ENCODE measurements around the gene SERPINE1.
A peak's percentile ranks its signal among the peaks of the same experiment; 100 is the strongest.

Gene SERPINE1

GRCh38 chr7:101133621-101134398, 6.9 kb downstream of the SERPINE1 start:
- DNase-seq (ENCODE audit: extremely low read depth, low read depth) = peak; percentile 44
- TF ChIP-seq, protein P1, sequence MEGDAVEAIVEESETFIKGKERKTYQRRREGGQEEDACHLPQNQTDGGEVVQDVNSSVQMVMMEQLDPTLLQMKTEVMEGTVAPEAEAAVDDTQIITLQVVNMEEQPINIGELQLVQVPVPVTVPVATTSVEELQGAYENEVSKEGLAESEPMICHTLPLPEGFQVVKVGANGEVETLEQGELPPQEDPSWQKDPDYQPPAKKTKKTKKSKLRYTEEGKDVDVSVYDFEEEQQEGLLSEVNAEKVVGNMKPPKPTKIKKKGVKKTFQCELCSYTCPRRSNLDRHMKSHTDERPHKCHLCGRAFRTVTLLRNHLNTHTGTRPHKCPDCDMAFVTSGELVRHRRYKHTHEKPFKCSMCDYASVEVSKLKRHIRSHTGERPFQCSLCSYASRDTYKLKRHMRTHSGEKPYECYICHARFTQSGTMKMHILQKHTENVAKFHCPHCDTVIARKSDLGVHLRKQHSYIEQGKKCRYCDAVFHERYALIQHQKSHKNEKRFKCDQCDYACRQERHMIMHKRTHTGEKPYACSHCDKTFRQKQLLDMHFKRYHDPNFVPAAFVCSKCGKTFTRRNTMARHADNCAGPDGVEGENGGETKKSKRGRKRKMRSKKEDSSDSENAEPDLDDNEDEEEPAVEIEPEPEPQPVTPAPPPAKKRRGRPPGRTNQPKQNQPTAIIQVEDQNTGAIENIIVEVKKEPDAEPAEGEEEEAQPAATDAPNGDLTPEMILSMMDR (IDR thresholded peaks at IDR 0.05; ENCODE audit: low read depth, low read length, missing control alignments) = no peak
- no peak overlapping the region for H3K4me3 ChIP-seq (replicated peaks; ENCODE audit: low read depth, low read length)

GRCh38 chr7:101134399-101134980, 7.6 kb downstream of the SERPINE1 start:
- no peak overlapping the region for H3K4me3 ChIP-seq (replicated peaks; ENCODE audit: low read depth, low read length)
- TF ChIP-seq, protein P1 (IDR thresholded peaks at IDR 0.05; ENCODE audit: low read depth, low read length, missing control alignments) = no peak
- no peak for DNase-seq (ENCODE audit: extremely low read depth, low read depth)

DNA sequence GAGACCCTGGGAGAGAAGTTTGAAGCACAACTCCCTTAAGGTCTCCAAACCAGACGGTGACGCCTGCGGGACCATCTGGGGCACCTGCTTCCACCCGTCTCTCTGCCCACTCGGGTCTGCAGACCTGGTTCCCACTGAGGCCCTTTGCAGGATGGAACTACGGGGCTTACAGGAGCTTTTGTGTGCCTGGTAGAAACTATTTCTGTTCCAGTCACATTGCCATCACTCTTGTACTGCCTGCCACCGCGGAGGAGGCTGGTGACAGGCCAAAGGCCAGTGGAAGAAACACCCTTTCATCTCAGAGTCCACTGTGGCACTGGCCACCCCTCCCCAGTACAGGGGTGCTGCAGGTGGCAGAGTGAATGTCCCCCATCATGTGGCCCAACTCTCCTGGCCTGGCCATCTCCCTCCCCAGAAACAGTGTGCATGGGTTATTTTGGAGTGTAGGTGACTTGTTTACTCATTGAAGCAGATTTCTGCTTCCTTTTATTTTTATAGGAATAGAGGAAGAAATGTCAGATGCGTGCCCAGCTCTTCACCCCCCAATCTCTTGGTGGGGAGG, 10.8 kb downstream of the SERPINE1 start:
- H3K4me3 ChIP-seq (replicated peaks; ENCODE audit: low read depth, low read length) = no peak overlapping the region
- TF ChIP-seq, protein P1 (IDR thresholded peaks at IDR 0.05; ENCODE audit: low read depth, low read length, missing control alignments) = no peak
- no peak for DNase-seq (ENCODE audit: extremely low read depth, low read depth)

- TF ChIP-seq, protein P1 (IDR thresholded peaks at IDR 0.05; ENCODE audit: low read depth, low read length, missing control alignments) = peak; percentile 73
- H3K4me3 ChIP-seq (replicated peaks; ENCODE audit: low read depth, low read length) = no peak overlapping the region
- peak; percentile 97 for DNase-seq (ENCODE audit: extremely low read depth, low read depth)
These were observed 11.4 kb downstream of the SERPINE1 start for GRCh38 chr7:101138213-101138870.

- DNase-seq (ENCODE audit: extremely low read depth, low read depth) = no peak
- no peak overlapping the region for H3K4me3 ChIP-seq (replicated peaks; ENCODE audit: low read depth, low read length)
- TF ChIP-seq, protein P1 (IDR thresholded peaks at IDR 0.05; ENCODE audit: low read depth, low read length, missing control alignments) = no peak
These were observed 13.4 kb downstream of the SERPINE1 start for GRCh38 chr7:101140339-101140699.

GRCh38 chr7:101140746-101141382, 14.0 kb downstream of the SERPINE1 start:
- H3K4me3 ChIP-seq (replicated peaks; ENCODE audit: low read depth, low read length) = no peak overlapping the region
- TF ChIP-seq, protein P1 (IDR thresholded peaks at IDR 0.05; ENCODE audit: low read depth, low read length, missing control alignments) = no peak
- no peak for DNase-seq (ENCODE audit: extremely low read depth, low read depth)

Data from HFF-Myc (cell line).